ENCODE data around the gene TTYH3. TPM values are rescaled to one million over a fixed set of nuclear protein-coding genes. Genes with fewer than 3 reads are reported as not detected.
"Not testable (repeated sequence)": the region's sequence is repeated elsewhere in the genome, so short reads cannot be mapped to it uniquely, and the experiment has no call there.

The TTYH3 gene
- total and polyA plus RNA-seq, 2 donors (not counting 1 experiment from before 2014, with no cell fraction given), result 17.4 to 19.7 TPM

DNA sequence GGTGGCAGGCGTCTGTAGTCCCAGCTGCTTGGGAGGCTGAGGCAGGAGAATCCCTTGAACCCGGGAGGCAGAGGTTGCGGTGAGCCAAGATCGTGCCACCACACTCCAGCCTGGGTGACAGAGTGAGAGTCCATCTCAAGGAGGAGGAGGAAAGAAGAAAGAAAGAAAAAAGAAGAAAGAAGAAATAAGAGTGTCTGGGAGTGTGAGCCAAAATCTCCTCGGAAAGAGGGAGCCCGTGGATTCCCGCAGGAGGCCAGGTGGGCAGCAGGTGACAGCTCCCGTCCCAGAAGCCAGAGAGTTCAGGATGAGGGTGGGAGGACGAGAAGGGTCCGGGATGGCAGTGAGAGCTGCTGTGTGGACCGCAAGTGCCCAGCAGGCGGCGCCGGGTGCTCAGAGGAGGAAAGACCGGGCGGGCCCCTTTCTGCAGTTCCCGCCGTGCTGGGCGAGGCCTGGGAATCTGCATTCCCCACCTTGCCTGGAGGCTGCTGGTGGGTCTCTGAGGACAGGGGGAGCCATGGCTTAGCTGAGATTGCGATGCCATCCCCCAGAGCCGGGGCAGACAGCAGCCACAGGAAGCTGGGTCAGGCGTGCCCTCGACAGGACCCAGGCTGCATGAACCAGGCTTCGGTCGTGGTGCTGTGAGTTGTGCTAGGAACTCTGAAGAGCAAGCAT, 39.1 kb downstream of the TTYH3 start:
- no peak overlapping the region for H3K9ac ChIP-seq (ENCODE audit: insufficient read depth, low read length)
- H3K27ac ChIP-seq (ENCODE audit: insufficient read depth, low read length), result no peak overlapping the region
- peak; percentile 35 to 53 for DNase-seq (ENCODE audit: low read depth in 2 of 2)
- H3K36me3 ChIP-seq (ENCODE audit: control insufficient read depth, insufficient read depth, low read length), result no peaks in the 10 kb centered on the region
- H2AFZ ChIP-seq (ENCODE audit: low read length), result no peak overlapping the region
- H3K4me2 ChIP-seq (ENCODE audit: extremely low read depth, insufficient read depth, low read length), result no peak overlapping the region
- no peak overlapping the region for H3K4me3 ChIP-seq (replicated peaks in 1 of 4; ENCODE audit: control extremely low read depth in 1 of 4, insufficient read depth in 1 of 4, low read depth in 3 of 4, low read length in 4 of 4)
- no peaks in the 10 kb centered on the region for H3K79me2 ChIP-seq (ENCODE audit: control insufficient read depth, insufficient read depth, low read length)
- peak; percentile 80 to 85 for TF ChIP-seq CTCF (conservative IDR thresholded peaks at IDR 0.05 in 1 of 2, IDR thresholded peaks at IDR 0.05 in 1 of 2; ENCODE audit: low read depth in 1 of 2, low read length in 2 of 2)
- no peak for TF ChIP-seq EZH2 (IDR thresholded peaks at IDR 0.05; ENCODE audit: low read length, missing control alignments)
- peaks cover 5% of the 10 kb centered on the region for H3K27me3 ChIP-seq (ENCODE audit: control insufficient read depth, insufficient read depth, low read length)
- H3K9me3 ChIP-seq (ENCODE audit: control insufficient read depth, insufficient read depth, low read depth, low read length), result no peaks in the 10 kb centered on the region
- no peaks in the 10 kb centered on the region for H4K20me1 ChIP-seq (ENCODE audit: control insufficient read depth, extremely low read depth, insufficient read depth, low read length)
- H3K4me1 ChIP-seq (ENCODE audit: control insufficient read depth, extremely low read depth, insufficient read depth, low read length), result no peaks in the 10 kb centered on the region

GRCh38 chr7:2673214-2673613, 41.4 kb downstream of the TTYH3 start:
- not testable (repeated sequence) for H3K4me2 ChIP-seq (ENCODE audit: extremely low read depth, insufficient read depth, low read length); H3K9me3 ChIP-seq (ENCODE audit: control insufficient read depth, insufficient read depth, low read depth, low read length); H3K4me3 ChIP-seq (replicated peaks in 1 of 4; ENCODE audit: control extremely low read depth in 1 of 4, insufficient read depth in 1 of 4, low read depth in 3 of 4, low read length in 4 of 4); H3K36me3 ChIP-seq (ENCODE audit: control insufficient read depth, insufficient read depth, low read length); H3K79me2 ChIP-seq (ENCODE audit: control insufficient read depth, insufficient read depth, low read length); H3K4me1 ChIP-seq (ENCODE audit: control insufficient read depth, extremely low read depth, insufficient read depth, low read length); DNase-seq (ENCODE audit: low read depth in 2 of 2); H3K27ac ChIP-seq (ENCODE audit: insufficient read depth, low read length); H2AFZ ChIP-seq (ENCODE audit: low read length); H3K9ac ChIP-seq (ENCODE audit: insufficient read depth, low read length); H4K20me1 ChIP-seq (ENCODE audit: control insufficient read depth, extremely low read depth, insufficient read depth, low read length); H3K27me3 ChIP-seq (ENCODE audit: control insufficient read depth, insufficient read depth, low read length)

DNA sequence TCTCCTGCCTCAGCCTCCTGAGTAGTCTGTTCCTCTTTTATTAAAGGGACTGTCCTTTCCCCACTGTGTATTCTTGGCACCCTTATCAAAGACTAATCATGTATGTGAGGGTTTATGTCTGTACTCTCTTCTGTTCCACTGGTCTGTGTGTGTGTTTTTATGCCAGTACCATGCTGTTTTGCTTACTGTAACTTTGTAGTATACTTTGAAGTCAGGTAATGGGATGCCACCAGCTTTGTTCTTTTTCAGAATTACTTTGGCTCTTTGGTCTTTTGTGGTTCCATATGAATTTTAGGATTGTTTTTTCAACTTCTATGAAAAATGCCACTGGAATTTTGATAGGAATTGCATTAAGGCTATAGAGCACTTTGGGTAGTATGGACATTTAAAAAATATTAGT, 42.1 kb downstream of the TTYH3 start:
- TF ChIP-seq CTCF (conservative IDR thresholded peaks at IDR 0.05 in 1 of 2, IDR thresholded peaks at IDR 0.05 in 1 of 2; ENCODE audit: low read depth in 1 of 2, low read length in 2 of 2), result no peak
- no peak for TF ChIP-seq EZH2 (IDR thresholded peaks at IDR 0.05; ENCODE audit: low read length, missing control alignments)
- Histone ChIP-seq H3K27ac (ENCODE audit: insufficient read depth, low read length) (no peak overlapping the region), H3K4me1 (ENCODE audit: control insufficient read depth, extremely low read depth, insufficient read depth, low read length) (no peaks in the 10 kb centered on the region)

More for the DNA sequence above, 42.1 kb downstream of the TTYH3 start:
- Histone ChIP-seq H3K4me2 (ENCODE audit: extremely low read depth, insufficient read depth, low read length) (no peak overlapping the region), H4K20me1 (ENCODE audit: control insufficient read depth, extremely low read depth, insufficient read depth, low read length) (no peaks in the 10 kb centered on the region), H3K4me3 (replicated peaks in 1 of 4; ENCODE audit: control extremely low read depth in 1 of 4, insufficient read depth in 1 of 4, low read depth in 3 of 4, low read length in 4 of 4) (no peak overlapping the region), H3K9me3 (ENCODE audit: control insufficient read depth, insufficient read depth, low read depth, low read length) (no peaks in the 10 kb centered on the region), H3K79me2 (ENCODE audit: control insufficient read depth, insufficient read depth, low read length) (no peaks in the 10 kb centered on the region), H3K27me3 (ENCODE audit: control insufficient read depth, insufficient read depth, low read length) (no peaks in the 10 kb centered on the region), H3K36me3 (ENCODE audit: control insufficient read depth, insufficient read depth, low read length) (no peaks in the 10 kb centered on the region), H3K9ac (ENCODE audit: insufficient read depth, low read length) (no peak overlapping the region), H2AFZ (ENCODE audit: low read length) (no peak overlapping the region)
- DNase-seq (ENCODE audit: low read depth in 2 of 2), result no peak

Data from fibroblast of lung (primary cell).